ENCODE measurements around the gene NBEAL2.
"Not testable (repeated sequence)": the region's sequence is repeated elsewhere in the genome, so short reads cannot be mapped to it uniquely, and the experiment has no call there.

Gene NBEAL2

DNA sequence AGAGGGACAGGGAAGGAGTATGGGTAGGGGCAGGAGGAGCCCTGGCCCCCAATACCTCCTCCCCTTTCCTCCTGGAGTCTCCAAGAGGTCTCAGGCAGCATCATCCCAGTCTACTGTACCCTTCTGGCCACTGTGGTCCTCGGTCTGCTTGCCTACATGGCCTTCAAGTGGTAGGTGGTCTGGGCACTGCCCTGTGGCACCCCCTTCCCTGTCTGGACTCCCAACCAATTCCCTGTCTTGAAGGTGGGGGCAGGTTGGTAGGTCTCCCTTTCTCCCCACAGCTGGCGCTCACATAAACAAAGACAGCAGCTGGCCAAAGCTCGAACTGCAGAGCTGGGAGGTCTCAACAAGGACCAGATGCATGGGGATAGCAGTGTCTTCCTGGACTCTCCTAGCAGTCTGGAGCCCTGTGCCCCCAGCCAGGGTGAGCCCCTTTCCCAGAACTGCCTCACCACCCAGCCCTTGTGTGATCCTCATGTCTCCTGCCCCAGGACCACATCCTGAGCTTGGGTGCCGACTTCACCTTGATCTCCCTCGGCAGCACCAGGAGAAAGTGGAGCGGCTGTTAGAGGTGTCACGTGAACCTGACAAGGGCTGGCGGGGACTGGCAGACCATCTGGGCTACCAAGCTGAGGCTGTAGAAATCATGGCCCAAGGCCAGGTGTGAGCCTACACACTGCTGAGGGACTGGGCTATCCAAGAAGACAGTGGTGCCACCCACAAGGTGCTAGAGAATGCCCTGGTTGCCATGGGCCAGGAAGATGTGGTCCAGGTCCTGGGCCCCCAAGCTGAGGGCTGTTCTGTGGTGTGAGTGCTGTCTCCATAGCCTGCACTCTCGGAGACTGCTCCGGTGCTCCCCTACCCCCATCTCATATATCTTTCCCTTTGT is 33.1 kb downstream of the NBEAL2 start:
- no peak for FAIRE-seq

DNA sequence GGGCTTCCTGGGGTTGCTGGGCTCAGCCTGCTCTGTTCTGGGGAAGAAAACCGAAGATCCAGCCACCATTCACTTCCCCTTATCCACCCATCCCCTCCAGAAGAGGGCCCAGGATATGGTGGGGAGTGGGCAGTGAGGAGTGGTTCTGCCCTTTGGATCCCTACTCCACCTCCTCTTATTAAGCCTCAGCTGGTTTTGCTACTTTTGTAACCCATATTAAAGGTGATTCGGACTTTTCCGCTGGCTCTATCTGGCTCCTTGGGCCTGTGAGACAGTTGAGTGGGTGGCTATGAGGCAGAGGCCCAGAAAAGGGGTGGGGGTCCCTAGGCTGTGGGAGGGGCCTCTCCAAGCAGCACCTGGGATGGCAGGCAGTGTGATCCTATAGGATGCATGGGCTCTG is 33.8 kb downstream of the NBEAL2 start:
- no peak for FAIRE-seq

GRCh38 chr3:47014036-47014435 is 34.6 kb downstream of the NBEAL2 start:
- no peak for FAIRE-seq

GRCh38 chr3:47015151-47015550 is 35.7 kb downstream of the NBEAL2 start:
- no peak for FAIRE-seq

GRCh38 chr3:47016086-47016933 is 36.8 kb downstream of the NBEAL2 start:
- FAIRE-seq: no peak

- no peak for FAIRE-seq
Observed at GRCh38 chr3:47016934-47017435, 37.5 kb downstream of the NBEAL2 start.

DNA sequence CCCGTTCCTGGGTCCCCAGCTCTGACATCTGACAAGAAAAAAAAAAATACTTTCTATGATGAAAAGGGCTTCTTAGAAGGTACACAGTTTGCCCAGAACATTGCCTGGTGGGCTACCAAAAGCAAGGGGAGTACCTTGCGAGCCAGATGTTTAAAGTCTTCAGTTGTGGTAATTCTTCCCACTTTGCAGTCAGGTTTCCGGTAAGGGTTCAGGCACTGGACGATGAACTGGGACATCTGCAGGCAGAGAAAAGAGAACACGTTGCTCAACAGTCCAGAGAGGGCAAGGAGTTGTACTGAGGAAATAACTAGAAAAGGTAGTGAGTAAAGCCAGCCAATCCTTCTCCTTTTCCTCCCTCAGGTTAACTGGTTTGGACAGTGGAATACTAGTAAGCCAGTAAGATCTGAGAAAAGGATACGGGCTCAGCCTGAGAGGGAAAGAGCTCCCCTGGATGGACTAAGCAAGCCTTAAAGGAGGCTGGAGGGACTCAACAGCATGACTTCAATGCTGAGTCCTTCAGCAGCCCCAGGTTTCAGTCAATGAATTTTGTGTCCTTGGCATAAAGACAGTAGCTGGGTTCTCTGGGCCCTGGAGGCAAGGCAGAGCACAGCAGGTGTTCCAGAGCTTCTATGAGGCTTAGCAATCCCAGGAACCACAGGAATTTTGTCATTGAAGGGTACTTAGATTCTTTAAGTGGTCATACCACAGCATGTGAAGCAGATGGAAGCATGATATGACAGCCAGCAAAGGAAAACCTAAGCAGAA is 38.2 kb downstream of the NBEAL2 start:
- no peak for FAIRE-seq

GRCh38 chr3:47018269-47018611 is 38.8 kb downstream of the NBEAL2 start:
- no peak for FAIRE-seq

- FAIRE-seq: no peak
Observed at GRCh38 chr3:47019201-47019600, 39.7 kb downstream of the NBEAL2 start.

- FAIRE-seq: no peak
Observed at GRCh38 chr3:47020311-47020710, 40.8 kb downstream of the NBEAL2 start.

DNA sequence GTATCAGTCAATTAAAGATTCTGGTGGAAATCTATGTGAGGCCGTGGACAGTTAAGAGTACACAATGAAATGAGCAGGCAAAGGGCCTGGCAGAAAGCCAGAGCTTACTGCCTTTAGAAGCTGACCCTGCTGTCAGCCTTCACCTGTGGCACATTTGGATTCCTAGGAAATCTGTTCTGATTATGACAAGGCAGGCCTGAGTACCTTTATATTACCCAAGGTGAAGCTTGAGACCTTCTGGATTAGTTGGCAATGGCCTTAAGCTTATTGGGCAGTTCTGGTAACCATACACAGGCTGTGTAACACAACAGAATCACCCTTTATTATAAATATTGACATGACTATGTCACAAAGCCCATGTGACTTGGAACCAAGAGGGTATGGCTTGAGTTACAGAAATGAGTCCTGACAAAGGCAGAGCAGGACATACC is 43.2 kb downstream of the NBEAL2 start:
- no peak for FAIRE-seq

DNA sequence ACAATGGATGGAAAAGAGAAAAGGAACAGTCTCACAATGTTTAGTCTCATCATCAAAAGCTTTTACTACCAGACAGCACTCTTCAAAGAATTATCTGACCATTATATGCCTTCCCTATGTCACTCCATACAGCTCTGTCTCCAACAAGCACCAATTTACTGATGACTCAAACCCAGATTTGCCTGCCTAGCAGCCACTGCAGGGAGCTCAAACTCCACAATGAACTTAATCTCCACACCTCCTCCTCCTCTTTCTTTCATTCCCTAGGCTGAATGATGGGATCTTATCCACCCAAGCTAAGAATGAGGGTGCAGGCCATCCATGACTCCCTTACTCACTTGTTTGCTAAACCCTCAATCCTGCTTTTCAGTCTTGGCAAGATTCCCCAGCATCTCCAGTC is 45.5 kb downstream of the NBEAL2 start:
- no peak for FAIRE-seq

GRCh38 chr3:47026432-47026831 is 47.0 kb downstream of the NBEAL2 start:
- FAIRE-seq: not testable (repeated sequence)

- no peak for FAIRE-seq
Observed at GRCh38 chr3:47028146-47028545, 48.7 kb downstream of the NBEAL2 start.

DNA sequence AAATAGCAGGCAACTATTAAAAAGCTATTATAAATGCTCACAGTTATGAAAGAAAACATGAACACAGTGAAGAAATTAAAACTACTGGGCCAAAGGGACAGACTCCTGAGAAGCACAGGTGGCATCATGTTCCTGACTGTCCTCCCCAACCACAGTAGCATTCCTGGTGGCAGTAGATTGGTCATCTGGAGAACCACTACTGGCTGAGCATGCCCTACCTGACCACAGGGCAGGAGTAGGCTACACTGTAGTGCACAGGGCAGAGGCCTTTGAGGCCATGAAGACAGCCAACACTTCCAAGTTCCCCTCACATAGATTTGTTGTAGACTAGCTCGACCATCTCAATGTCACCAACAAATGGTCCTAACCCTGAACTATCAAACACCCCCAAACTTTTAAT is 49.2 kb downstream of the NBEAL2 start:
- FAIRE-seq: no peak

- not testable (repeated sequence) for FAIRE-seq
Observed at GRCh38 chr3:47031041-47031440, 51.6 kb downstream of the NBEAL2 start.

DNA sequence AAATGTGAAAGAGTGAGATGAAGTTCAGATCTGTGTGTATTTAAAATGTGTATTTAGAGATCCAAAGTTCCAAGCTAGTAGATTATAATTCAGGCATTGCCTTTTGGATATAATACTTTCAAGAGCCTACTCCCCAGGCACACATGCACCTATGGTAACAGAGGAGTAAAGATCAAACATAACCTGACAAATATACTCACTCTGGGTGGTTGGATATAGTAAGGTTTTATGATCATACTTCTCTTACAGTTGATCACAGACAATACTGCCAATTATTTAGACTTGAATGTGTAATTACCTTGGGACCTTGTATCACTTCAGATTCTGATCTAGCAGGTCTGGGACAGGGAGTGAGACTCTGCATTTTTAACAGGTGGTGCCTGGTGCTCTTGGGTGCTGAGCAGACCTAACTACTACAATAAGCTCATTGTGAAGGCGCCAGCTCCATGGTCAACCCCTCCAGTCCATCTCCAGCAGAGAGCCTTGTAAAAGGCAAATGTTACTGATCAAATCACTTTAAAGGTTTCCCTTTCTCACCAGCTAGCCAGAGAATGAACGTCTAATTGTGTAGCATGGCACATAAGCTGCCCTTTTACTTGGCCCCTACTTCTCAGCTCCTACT is 55.5 kb downstream of the NBEAL2 start:
- FAIRE-seq: no peak

DNA sequence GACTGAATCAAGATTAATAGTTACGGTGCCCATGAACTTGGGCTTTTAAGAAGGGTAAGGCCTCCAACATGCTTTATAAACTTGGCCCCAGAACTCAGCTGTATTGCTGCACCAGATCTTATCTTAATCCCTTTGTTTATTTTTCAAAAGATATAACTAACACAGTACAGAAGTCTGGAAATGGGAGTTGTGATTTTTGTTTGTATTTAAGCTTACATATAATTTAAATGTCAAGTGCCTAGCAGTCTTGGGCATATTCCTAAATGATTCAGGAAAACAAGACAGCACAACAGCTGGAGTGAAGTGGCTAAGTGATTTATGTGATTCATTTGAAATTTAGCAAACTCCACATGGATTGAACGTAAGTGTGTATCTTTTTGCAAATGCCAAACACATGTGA is 56.2 kb downstream of the NBEAL2 start:
- FAIRE-seq: no peak

DNA sequence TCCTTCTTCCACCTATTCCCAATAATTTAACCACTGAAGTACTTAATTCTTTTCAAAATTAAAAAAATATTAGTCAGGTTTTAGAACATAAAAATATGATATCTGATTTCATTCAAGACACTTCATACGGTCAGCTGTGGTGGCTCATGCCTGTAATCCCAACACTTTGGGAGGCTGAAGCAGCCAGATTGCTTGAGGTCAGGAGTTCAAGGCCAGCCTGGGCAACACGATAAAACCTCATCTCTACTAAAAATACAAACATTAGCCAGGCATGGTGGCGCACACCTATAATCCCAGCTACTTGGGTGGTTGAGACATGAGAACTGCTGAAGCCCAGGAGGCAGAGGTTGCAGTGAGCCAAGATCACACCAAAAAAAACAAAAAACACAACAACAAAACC is 56.7 kb downstream of the NBEAL2 start:
- no peak for FAIRE-seq

DNA sequence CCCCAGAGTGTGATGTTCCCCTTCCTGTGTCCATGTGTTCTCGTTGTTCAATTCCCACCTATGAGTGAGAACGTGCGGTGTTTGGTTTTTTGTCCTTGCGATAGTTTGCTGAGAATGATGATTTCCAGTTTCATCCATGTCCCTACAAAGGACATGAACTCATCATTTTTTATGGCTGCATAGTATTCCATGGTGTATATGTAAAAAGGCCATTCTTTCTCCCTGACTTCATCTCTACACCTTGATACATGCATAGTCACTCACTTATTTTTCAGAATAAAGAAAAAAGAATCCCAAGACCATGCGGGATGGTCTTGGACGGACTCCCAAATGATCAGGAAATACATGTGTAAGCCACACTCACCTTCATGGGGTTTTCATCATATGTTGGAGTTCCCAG is 57.8 kb downstream of the NBEAL2 start:
- FAIRE-seq: not testable (repeated sequence)

DNA sequence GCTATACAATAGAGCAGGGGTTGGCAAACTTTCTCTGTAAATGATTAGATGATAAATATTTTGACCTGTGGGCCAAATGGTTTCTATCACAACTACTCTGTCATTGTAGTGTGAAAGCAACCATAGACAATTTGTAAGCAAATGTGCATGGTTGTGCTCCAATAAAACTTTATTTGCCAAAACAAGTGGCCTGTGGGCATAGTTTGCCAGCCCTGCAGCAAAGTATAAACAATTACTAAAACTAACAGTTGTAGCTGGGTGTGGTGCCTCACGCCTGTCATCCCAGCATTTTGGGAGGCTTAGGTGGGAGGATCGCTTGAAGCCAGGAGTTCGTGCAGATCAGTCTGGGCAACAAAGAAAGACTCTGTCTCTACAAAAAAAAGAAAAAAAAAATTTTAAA is 61.6 kb downstream of the NBEAL2 start:
- no peak for FAIRE-seq

GRCh38 chr3:47042231-47042791 is 62.8 kb downstream of the NBEAL2 start:
- no peak for FAIRE-seq

All from endometrium (tissue), 2 donors.